ENCODE results near the gene BRD4. TPM values are rescaled to one million over a fixed set of nuclear protein-coding genes. Genes with fewer than 3 reads are reported as not detected.

BRD4 gene
- total RNA-seq, 2 experiments from 2014 or later, result 33.6 to 143 TPM

- Histone ChIP-seq H3K36me3 (ENCODE audit: insufficient read depth, low read length) (peaks cover 40% of the 10 kb centered on the region), H3K4me1 (ENCODE audit: insufficient read depth, low read length, poor library complexity, severe bottlenecking) (peaks cover 76% of the 10 kb centered on the region), H3K9me3 (ENCODE audit: low read length) (no peaks in the 10 kb centered on the region), H3K4me2 (ENCODE audit: low read length) (peak overlapping the region; percentile 44), H3K4me3 (ENCODE audit: low read depth, low read length, poor library complexity, severe bottlenecking) (no peak overlapping the region), H3K27ac (ENCODE audit: low read depth, low read length, poor library complexity, severe bottlenecking) (no peak overlapping the region), H3K79me2 (ENCODE audit: insufficient read depth, low read depth, low read length) (peaks cover 91% of the 10 kb centered on the region), H3K9me2 (ENCODE audit: insufficient read depth, low read length) (no peaks in the 10 kb centered on the region), H2AFZ (ENCODE audit: low read length) (no peak overlapping the region), H4K20me1 (ENCODE audit: insufficient read depth, low read length) (peaks cover 67% of the 10 kb centered on the region)
- no peak for DNase-seq (ENCODE audit: low spot score)
- ChIA-PET POLR2A (no interaction called here), CTCF (ENCODE audit: unreplicated experiment) (no interaction called here)
- intact Hi-C loops (cut with micrococcal nuclease; ENCODE audit: unreplicated experiment), result no loop called here
- no peak for TF ChIP-seq EZH2phosphoT487 (IDR thresholded peaks at IDR 0.05; ENCODE audit: borderline replicate concordance, low read depth, low read length)
- TSS peak; percentile 35 for BruUV-seq (replicated peaks)
These were observed 4.0 kb downstream of the BRD4 start for GRCh38 chr19:15328312-15328711.

- CTCF ChIA-PET (ENCODE audit: unreplicated experiment), result no interaction called here
- intact Hi-C loops (cut with micrococcal nuclease; ENCODE audit: unreplicated experiment), result loop anchor here (2.0 kb wide), 1 partner anchor 60 kb away; no protein-coding TSS in a partner anchor
- POLR2A ChIA-PET, result interaction anchor here (0.6 kb wide), 2 partner anchors 8 kb away, joined by 3 read pairs; no protein-coding TSS in a partner anchor
- no peak for DNase-seq (ENCODE audit: low spot score)
- peaks cover 32% of the 10 kb centered on the region for H3K36me3 ChIP-seq (ENCODE audit: insufficient read depth, low read length)
- H3K27ac ChIP-seq (ENCODE audit: low read depth, low read length, poor library complexity, severe bottlenecking), result no peak overlapping the region
- no peaks in the 10 kb centered on the region for H3K9me3 ChIP-seq (ENCODE audit: low read length)
- no TSS peak for BruUV-seq (replicated peaks)
- H3K79me2 ChIP-seq (ENCODE audit: insufficient read depth, low read depth, low read length), result peaks cover 99% of the 10 kb centered on the region
- H3K4me3 ChIP-seq (ENCODE audit: low read depth, low read length, poor library complexity, severe bottlenecking), result no peak overlapping the region
- no peaks in the 10 kb centered on the region for H3K9me2 ChIP-seq (ENCODE audit: insufficient read depth, low read length)
- peaks cover 83% of the 10 kb centered on the region for H3K4me1 ChIP-seq (ENCODE audit: insufficient read depth, low read length, poor library complexity, severe bottlenecking)
- no peak overlapping the region for H2AFZ ChIP-seq (ENCODE audit: low read length)
- peak overlapping the region; percentile 31 for H3K4me2 ChIP-seq (ENCODE audit: low read length)
- TF ChIP-seq CTCF (conservative IDR thresholded peaks at IDR 0.05; ENCODE audit: low read length), result peak; percentile 27; the same call in 1 of the 2 replicates
- TF ChIP-seq EZH2phosphoT487 (IDR thresholded peaks at IDR 0.05; ENCODE audit: borderline replicate concordance, low read depth, low read length), result no peak
- peaks cover 75% of the 10 kb centered on the region for H4K20me1 ChIP-seq (ENCODE audit: insufficient read depth, low read length)
These were observed 7.4 kb downstream of the BRD4 start for GRCh38 chr19:15324791-15325519.

- peaks cover 67% of the 10 kb centered on the region for H4K20me1 ChIP-seq (ENCODE audit: insufficient read depth, low read length)
- no TSS peak for BruUV-seq (replicated peaks)
- no peak overlapping the region for H2AFZ ChIP-seq (ENCODE audit: low read length)
- H3K4me1 ChIP-seq (ENCODE audit: insufficient read depth, low read length, poor library complexity, severe bottlenecking), result peaks cover 83% of the 10 kb centered on the region
- TF ChIP-seq EZH2phosphoT487 (IDR thresholded peaks at IDR 0.05; ENCODE audit: borderline replicate concordance, low read depth, low read length), result no peak
- TF ChIP-seq CTCF (conservative IDR thresholded peaks at IDR 0.05; ENCODE audit: low read length), result no peak
- no peak overlapping the region for H3K27ac ChIP-seq (ENCODE audit: low read depth, low read length, poor library complexity, severe bottlenecking)
- H3K4me2 ChIP-seq (ENCODE audit: low read length), result peak overlapping the region; percentile 24; the same call in 1 of the 2 replicates
- DNase-seq (ENCODE audit: low spot score), result no peak
- H3K9me3 ChIP-seq (ENCODE audit: low read length), result no peaks in the 10 kb centered on the region
- peaks cover 99% of the 10 kb centered on the region for H3K79me2 ChIP-seq (ENCODE audit: insufficient read depth, low read depth, low read length)
- no peak overlapping the region for H3K4me3 ChIP-seq (ENCODE audit: low read depth, low read length, poor library complexity, severe bottlenecking)
- intact Hi-C loops (cut with micrococcal nuclease; ENCODE audit: unreplicated experiment), result loop anchor here (2.0 kb wide), 1 partner anchor 59 kb away; no protein-coding TSS in a partner anchor
- peaks cover 30% of the 10 kb centered on the region for H3K36me3 ChIP-seq (ENCODE audit: insufficient read depth, low read length)
- CTCF ChIA-PET (ENCODE audit: unreplicated experiment), result no interaction called here
- H3K9me2 ChIP-seq (ENCODE audit: insufficient read depth, low read length), result no peaks in the 10 kb centered on the region
- POLR2A ChIA-PET, result interaction anchor here (0.6 kb wide), 1 partner anchor 9 kb away, joined by 3 read pairs; no protein-coding TSS in a partner anchor
These were observed 8.7 kb downstream of the BRD4 start for GRCh38 chr19:15323496-15324235.

Measured in OCI-LY7 (cell line).